AG04450 (cell line): ENCODE measurements around the gene ATP4A. TPM values are rescaled to one million over a fixed set of nuclear protein-coding genes. Genes with fewer than 3 reads are reported as not detected.
A peak's percentile ranks its signal among the peaks of the same experiment; 100 is the strongest.

Source experiments
- CTCF ChIA-PET: fragments of 300-600, 350-600 bp; formaldehyde crosslinking; extraction: SDS; loops from one replicate; lab custom pipeline; 2022; ENCODE audit warnings: antibody characterized with exemption, inconsistent platforms; lab: Charles Lee
- POLR2A ChIA-PET: fragments of 350-600 bp; formaldehyde crosslinking; extraction: SDS; loops from one replicate; lab custom pipeline; 2021; ENCODE audit warnings: antibody characterized with exemption, inconsistent platforms; lab: Yijun Ruan, JAX
- DNase-seq: peaks from one replicate; pipeline ENCODE4 v3.0.0-alpha.2; 2011; ENCODE audit warnings: low read depth, low spot score
- H3K27ac ChIP-seq: one replicate; pipeline ENCODE4 v1.5.1; 2012; ENCODE audit warnings: low read depth, low read length, control low read depth
- H3K27me3 ChIP-seq: one replicate; pipeline ENCODE4 v1.6.0; 2012; ENCODE audit warnings: low read length; ENCODE audit not compliant: control insufficient read depth, insufficient read depth
- H3K4me3 ChIP-seq: 2 replicates; pipeline ENCODE4 v1.5.1; 2011; ENCODE audit warnings: mild to moderate bottlenecking, low read depth, low read length, control low read depth
- H3K9me3 ChIP-seq: 2 replicates; pipeline ENCODE4 v1.5.1; 2012; ENCODE audit warnings: low read length; ENCODE audit not compliant: control insufficient read depth, insufficient read depth
- polyA plus RNA-seq: library from polyadenylated mRNA; depleted of rRNA; stranded (reverse); fragments of >200 nt; gene quantifications from 2 replicates; pipeline ENCODE4 v1.2.3, GENCODE V29; 2011
- TF ChIP-seq, protein P1 (sequence below): IDR thresholded peaks from 2 replicates; pipeline ENCODE4 v1.5.1; 2011; ENCODE audit warnings: low read depth, low read length, control low read depth, inconsistent platforms

The ATP4A gene
- polyA plus RNA-seq, 1 experiment, result not detected

DNA sequence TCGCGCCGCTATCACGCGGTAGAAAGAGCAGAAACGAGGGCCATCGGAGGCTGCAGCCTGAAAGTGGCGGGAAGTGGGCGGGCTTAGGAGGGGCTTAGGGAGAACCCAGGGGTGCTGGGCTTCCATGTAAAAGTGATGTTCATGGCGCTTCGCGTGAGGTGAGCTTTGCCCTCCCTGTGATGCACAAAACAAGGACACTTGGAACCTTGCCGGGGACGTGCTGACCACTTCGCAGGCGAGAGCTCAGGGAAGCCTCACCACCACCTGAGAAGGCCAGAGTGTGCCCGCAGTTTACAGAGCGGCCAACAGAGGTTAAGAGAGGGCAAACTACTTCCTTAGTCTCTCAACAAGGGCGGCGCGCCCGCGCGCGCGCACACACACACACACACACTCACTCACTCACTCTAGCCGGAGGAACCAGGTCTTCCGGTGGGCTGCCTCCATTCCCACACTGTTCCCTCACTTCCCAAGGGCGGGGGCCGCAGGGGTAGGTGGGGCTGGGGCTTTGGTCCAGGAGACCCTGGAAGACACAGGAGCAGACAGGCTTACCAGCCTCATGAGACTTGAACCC is 29.6 kb downstream of the ATP4A start:
- Histone ChIP-seq H3K9me3 (peaks cover 6% of the 10 kb centered on the region; the same call in 1 of the 2 replicates), H3K4me3 (peak overlapping the region; percentile 29), H3K27me3 (peaks cover 7% of the 10 kb centered on the region), H3K27ac (no peak overlapping the region)
- CTCF ChIA-PET, result interaction anchor here (1.0 kb wide), 1 partner anchor 180 kb away, joined by 3 read pairs; no protein-coding TSS in a partner anchor
- POLR2A ChIA-PET, result no interaction called here
- no peak for DNase-seq
- TF ChIP-seq, protein P1, sequence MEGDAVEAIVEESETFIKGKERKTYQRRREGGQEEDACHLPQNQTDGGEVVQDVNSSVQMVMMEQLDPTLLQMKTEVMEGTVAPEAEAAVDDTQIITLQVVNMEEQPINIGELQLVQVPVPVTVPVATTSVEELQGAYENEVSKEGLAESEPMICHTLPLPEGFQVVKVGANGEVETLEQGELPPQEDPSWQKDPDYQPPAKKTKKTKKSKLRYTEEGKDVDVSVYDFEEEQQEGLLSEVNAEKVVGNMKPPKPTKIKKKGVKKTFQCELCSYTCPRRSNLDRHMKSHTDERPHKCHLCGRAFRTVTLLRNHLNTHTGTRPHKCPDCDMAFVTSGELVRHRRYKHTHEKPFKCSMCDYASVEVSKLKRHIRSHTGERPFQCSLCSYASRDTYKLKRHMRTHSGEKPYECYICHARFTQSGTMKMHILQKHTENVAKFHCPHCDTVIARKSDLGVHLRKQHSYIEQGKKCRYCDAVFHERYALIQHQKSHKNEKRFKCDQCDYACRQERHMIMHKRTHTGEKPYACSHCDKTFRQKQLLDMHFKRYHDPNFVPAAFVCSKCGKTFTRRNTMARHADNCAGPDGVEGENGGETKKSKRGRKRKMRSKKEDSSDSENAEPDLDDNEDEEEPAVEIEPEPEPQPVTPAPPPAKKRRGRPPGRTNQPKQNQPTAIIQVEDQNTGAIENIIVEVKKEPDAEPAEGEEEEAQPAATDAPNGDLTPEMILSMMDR, result no peak

DNA sequence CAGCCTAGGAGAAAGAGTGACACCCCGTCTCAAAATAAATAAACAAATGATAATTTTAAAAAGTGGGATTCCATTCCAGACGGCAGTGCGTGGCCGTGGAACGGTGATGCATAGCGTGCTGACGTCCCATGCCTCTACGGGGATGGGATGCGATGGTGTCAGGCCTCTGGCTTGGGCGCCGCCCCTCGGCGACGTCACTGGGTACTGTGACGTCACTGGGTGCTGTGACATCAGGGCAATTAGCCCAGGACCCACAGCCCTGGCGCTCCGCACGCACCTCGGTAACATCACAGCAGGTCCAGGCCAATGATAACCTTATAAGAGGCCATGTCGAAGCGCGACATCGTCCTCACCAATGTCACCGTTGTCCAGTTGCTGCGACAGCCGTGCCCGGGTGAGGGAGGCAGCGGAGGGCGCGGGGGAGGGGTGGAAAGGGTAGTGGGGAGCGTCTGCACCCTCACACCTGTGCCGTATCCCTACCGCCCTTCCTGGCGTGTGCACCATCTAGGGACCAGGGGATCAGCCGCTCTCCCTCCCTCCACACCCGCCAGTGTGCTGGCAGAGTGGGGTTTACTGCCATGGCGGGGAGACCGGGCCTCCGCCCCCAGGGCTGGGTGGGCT is 30.1 kb downstream of the ATP4A start, which contains the start of gene GAPDHS:
Gene GAPDHS (plus strand): TSS at position 256 of the 621 bp plus-strand sequence. CDS start 72 bp downstream, at position 328.
- peak within 1 kb of the TSS; percentile 29 for H3K4me3 ChIP-seq
- DNase-seq, result no peak

DNA sequence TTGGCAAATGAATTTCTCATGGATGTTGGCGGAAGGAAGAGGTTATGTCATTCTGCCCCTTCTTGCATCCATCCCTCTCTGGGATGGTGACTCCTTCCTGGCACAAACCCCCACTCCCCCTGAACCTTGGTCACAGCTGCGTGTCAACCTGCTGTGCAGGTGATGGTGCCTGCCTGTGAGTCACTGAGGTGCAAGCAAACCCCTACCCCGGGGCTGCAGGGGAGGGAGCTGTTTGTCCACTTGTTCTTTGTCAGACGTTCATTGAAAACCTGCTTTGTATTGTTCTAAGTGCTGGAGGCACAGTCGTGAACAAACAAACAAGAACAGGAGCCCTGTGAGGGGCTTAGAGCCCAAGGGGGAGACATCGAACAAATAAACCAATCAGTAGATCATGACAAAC is 32.2 kb downstream of the ATP4A start:
- H3K27ac ChIP-seq, result no peak overlapping the region
- ChIA-PET POLR2A (no interaction called here), CTCF (interaction anchor here (1.0 kb wide), 1 partner anchor 17 kb away, joined by 3 read pairs; no protein-coding TSS in a partner anchor)
- DNase-seq, result no peak
- no peak overlapping the region for H3K4me3 ChIP-seq
- TF ChIP-seq, protein P1, result no peak
- H3K27me3 ChIP-seq, result peaks cover 7% of the 10 kb centered on the region
- H3K9me3 ChIP-seq, result peaks cover 6% of the 10 kb centered on the region; the same call in 1 of the 2 replicates

More for the DNA sequence above, 30.1 kb downstream of the ATP4A start, which contains the start of gene GAPDHS:
- Histone ChIP-seq H3K27ac (no peak within 1 kb of the TSS), H3K27me3 (peaks cover 7% of the 10 kb centered on the region), H3K9me3 (peaks cover 6% of the 10 kb centered on the region; the same call in 1 of the 2 replicates)
- TF ChIP-seq, protein P1, result no peak
- POLR2A ChIA-PET, result no interaction called here
- CTCF ChIA-PET, result no interaction called here

DNA sequence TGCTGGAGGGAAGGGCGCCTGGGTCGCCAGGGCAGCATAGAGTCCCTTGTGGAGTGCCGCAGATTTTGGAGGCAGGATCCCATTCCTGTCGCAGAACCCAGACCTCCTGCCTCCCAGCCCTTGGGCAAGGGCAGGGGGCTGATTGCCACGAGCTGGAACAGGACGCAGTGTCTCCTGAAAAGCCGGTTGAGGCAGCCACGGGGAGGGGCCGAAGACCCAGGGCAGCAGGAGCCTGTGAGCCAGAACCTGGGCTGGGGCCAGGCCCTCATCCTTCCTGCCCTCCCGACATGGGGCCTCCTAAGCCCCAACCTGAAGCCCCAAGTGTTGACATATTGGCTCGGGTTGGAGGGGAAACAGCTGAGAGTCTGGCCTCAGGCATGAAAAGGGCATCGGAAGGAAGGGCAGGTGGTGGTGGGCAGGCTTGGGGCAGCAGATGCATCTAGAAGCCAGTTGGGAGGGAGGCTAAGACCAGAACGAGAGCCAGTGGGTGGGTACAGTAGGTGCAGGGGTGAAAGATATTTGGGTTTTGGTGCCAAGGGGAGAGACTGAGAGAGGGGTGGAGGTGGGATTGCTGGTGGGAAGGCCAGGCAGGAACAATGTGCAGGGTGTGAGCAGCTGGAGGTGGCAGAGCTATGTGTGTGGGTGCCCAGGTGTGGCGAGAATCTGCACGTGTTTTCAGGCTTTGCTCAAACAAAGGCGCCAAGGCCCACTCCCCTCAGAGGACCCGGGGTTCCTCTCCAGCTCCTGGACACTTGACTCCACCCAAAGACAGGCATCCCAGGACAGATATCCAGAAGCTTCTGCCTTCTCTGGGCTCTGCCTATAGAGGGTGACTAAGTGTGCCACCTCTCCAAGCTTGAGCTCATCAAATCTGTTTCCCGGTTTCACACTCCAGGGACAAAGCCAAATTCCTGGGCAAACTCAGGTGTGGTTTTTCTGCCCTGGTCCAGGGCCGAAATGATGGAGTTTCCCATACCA is 33.9 kb downstream of the ATP4A start:
- peaks cover 6% of the 10 kb centered on the region; the same call in 1 of the 2 replicates for H3K9me3 ChIP-seq
- DNase-seq, result no peak
- ChIA-PET CTCF (interaction anchor here (1.0 kb wide), 2 partner anchors 19 kb away, joined by 3 to 4 read pairs; no protein-coding TSS in a partner anchor), POLR2A (no interaction called here)
- peaks cover 7% of the 10 kb centered on the region for H3K27me3 ChIP-seq
- TF ChIP-seq, protein P1, result no peak
- H3K27ac ChIP-seq, result no peak overlapping the region
- no peak overlapping the region for H3K4me3 ChIP-seq
